Calu3 (cell line): ENCODE data around the gene ICAM2. TPM values are rescaled to one million over a fixed set of nuclear protein-coding genes. Genes with fewer than 3 reads are reported as not detected.

Experiments
- BruUV-seq: library from RNA; stranded (reverse); fragments of 400-500 nt; replicated peaks from 2 replicates; lab custom pipeline; 2021; lab: Mats Ljungman, UMichigan
- CTCF ChIA-PET: fragments of 300-600 bp; sonication (Branson Sonifier 250); formaldehyde crosslinking; loops from one replicate; lab custom pipeline; 2022; ENCODE audit warnings: antibody characterized with exemption; lab: Charles Lee
- DNase-seq: peaks from one replicate; pipeline ENCODE4 v3.0.0; 2022
- H3K27ac Mint-ChIP-seq: one replicate; pipeline ENCODE4 v1.8.0; 2022; ENCODE audit warnings: mixed read lengths; ENCODE audit not compliant: unreplicated experiment
- H3K27me3 Mint-ChIP-seq: one replicate; pipeline ENCODE4 v1.8.0; 2022; ENCODE audit warnings: mixed read lengths; ENCODE audit not compliant: unreplicated experiment
- H3K36me3 Mint-ChIP-seq: one replicate; pipeline ENCODE4 v1.8.0; 2022; ENCODE audit warnings: mild to moderate bottlenecking, moderate library complexity, mixed read lengths; ENCODE audit not compliant: insufficient read depth, unreplicated experiment
- H3K4me1 Mint-ChIP-seq: one replicate; pipeline ENCODE4 v1.8.0; 2022; ENCODE audit warnings: mild to moderate bottlenecking, low read depth, mixed read lengths; ENCODE audit not compliant: unreplicated experiment
- H3K4me3 Mint-ChIP-seq: one replicate; pipeline ENCODE4 v1.8.0; 2022; ENCODE audit warnings: mild to moderate bottlenecking, low read depth, moderate library complexity, mixed read lengths; ENCODE audit not compliant: unreplicated experiment
- H3K9me3 Mint-ChIP-seq: one replicate; pipeline ENCODE4 v1.8.0; 2022; ENCODE audit warnings: low read depth, mixed read lengths; ENCODE audit not compliant: unreplicated experiment
- intact Hi-C: fragments of 100-400 bp; cut with micrococcal nuclease; formaldehyde crosslinking; loops from one replicate; pipeline ENCODE4 v1.10.0; 2022; ENCODE audit not compliant: unreplicated experiment
- total RNA-seq: library from RNA; stranded (reverse); gene quantifications from 2 replicates; pipeline ENCODE4 v1.2.3, GENCODE V29; 2022
- TF ChIP-seq, protein P1 (sequence below): fragments of 200-600 bp; IDR thresholded peaks from one replicate; pipeline ENCODE4 v1.8.0; 2022; ENCODE audit warnings: antibody characterized with exemption; ENCODE audit not compliant: unreplicated experiment

Gene ICAM2
- total RNA-seq, 1 experiment from 2014 or later, result 4.4 TPM

DNA sequence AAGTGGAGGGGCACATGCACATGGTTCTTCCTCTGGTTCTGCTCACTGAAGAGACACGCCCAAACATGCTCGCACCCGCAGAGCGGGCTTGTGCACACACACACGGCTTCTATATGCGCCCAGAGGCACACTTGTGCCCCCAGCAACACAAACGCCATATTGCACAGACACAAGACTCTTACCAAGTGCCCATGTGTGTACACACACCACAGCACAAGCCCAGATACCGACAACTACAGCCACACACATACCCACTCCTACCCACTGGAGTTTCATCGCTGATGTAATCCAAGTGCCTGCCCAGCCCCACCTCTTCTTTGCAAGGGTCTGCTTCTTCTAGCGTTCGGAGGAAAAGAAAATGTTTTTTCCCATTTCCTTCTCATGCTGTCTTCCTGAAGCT lies 28.8 kb downstream of the ICAM2 start:
- H3K36me3 Mint-ChIP-seq, result no peaks in the 10 kb centered on the region
- no peaks in the 10 kb centered on the region for H3K9me3 Mint-ChIP-seq
- DNase-seq, result no peak
- H3K27me3 Mint-ChIP-seq, result peaks cover 71% of the 10 kb centered on the region
- no peak overlapping the region for H3K4me3 Mint-ChIP-seq
- TF ChIP-seq, protein P1, sequence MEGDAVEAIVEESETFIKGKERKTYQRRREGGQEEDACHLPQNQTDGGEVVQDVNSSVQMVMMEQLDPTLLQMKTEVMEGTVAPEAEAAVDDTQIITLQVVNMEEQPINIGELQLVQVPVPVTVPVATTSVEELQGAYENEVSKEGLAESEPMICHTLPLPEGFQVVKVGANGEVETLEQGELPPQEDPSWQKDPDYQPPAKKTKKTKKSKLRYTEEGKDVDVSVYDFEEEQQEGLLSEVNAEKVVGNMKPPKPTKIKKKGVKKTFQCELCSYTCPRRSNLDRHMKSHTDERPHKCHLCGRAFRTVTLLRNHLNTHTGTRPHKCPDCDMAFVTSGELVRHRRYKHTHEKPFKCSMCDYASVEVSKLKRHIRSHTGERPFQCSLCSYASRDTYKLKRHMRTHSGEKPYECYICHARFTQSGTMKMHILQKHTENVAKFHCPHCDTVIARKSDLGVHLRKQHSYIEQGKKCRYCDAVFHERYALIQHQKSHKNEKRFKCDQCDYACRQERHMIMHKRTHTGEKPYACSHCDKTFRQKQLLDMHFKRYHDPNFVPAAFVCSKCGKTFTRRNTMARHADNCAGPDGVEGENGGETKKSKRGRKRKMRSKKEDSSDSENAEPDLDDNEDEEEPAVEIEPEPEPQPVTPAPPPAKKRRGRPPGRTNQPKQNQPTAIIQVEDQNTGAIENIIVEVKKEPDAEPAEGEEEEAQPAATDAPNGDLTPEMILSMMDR, result no peak
- intact Hi-C loops, result no loop called here
- H3K27ac Mint-ChIP-seq, result no peak overlapping the region
- H3K4me1 Mint-ChIP-seq, result no peaks in the 10 kb centered on the region
- CTCF ChIA-PET, result no interaction called here
- no TSS peak for BruUV-seq

DNA sequence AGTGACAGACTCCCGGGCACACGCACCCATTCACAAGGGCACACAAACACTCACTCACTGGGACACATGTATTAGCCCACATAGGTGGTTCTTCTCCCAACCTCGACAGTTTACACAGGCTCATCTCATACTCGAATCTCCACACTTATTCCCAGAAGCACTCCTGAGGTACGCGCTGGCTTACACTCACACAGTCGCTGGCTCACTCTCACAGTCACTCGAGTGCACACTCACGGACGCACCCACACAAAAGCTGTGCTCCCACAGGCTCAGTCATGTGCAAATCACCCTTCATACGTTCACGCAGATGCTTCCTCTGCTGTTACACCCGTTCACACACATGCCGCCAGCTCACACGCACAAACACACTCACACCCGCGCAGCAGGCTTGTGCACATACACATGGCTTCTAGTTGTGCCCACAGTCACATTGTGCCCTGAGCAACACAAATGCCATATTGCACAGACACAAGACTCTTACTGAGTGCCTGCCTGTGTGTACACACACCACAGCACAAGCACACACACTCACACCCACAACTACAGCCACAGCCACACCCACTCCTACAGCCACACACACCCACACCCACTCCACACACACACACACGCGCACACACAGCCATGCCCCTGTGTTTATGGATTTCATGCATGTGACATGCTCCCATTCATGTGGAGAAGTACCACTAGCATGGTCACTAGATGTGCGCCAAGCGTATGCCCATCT lies 30.6 kb downstream of the ICAM2 start:
- TF ChIP-seq, protein P1, result no peak
- BruUV-seq, result no TSS peak
- Mint-ChIP-seq H3K27me3 (peaks cover 54% of the 10 kb centered on the region), H3K27ac (no peak overlapping the region), H3K36me3 (peaks cover 5% of the 10 kb centered on the region), H3K4me1 (no peaks in the 10 kb centered on the region), H3K4me3 (no peak overlapping the region), H3K9me3 (no peaks in the 10 kb centered on the region)
- DNase-seq, result no peak
- CTCF ChIA-PET, result interaction anchor here (1.0 kb wide), 1 partner anchor 39 kb away, joined by 3 read pairs; no protein-coding TSS in a partner anchor
- intact Hi-C loops, result no loop called here

DNA sequence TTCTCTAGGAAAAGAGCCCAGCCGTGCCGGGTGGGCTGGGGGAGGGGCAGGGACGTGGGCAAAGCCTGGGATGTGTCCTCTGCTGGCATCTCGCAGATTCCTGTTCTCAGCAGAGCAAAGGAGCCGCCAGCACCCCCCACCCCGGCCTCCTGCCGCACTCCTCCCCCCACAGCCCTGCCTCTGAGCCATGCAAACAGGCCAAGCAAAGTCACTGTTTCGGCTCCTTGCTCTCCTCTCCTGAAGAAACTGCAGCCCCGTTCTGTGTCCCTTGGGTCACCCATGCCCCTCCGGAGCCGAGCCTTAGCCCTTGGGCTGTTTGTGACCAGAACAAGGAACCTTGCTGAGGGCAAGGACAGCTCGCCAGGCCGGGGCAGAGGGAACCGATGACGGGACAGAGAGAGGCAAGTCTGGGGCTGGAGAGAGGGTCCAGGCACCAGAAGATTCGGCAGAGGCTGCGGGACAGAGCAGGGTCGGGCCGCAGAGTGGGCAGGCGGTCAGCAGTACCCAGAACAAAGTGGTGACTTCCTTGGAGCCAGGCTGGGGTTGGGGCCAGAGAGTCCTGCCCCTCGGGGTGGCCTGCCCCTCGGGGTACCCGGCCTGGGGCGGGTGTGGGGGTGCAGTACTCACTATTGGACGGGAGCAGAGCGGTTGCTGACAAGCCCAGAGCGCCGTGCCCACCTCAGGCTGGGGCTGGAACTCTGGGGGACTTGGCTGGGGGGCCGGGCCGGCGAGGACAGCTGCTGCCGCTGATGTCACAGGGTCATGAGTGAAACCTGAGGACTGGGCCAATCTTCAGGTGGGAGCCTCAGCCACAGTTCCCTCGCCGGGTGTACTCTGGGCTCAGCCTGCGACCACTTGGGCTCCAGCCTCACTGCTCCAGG lies 31.5 kb downstream of the ICAM2 start:
- Mint-ChIP-seq H3K36me3 (peaks cover 5% of the 10 kb centered on the region), H3K4me3 (no peak overlapping the region), H3K9me3 (no peaks in the 10 kb centered on the region), H3K27ac (no peak overlapping the region), H3K4me1 (no peaks in the 10 kb centered on the region), H3K27me3 (peaks cover 52% of the 10 kb centered on the region)
- CTCF ChIA-PET, result interaction anchor here (0.6 kb wide), 1 partner anchor 63 kb away, joined by 3 read pairs; no protein-coding TSS in a partner anchor
- TF ChIP-seq, protein P1, result no peak
- intact Hi-C loops, result no loop called here
- BruUV-seq, result no TSS peak
- DNase-seq, result no peak

DNA sequence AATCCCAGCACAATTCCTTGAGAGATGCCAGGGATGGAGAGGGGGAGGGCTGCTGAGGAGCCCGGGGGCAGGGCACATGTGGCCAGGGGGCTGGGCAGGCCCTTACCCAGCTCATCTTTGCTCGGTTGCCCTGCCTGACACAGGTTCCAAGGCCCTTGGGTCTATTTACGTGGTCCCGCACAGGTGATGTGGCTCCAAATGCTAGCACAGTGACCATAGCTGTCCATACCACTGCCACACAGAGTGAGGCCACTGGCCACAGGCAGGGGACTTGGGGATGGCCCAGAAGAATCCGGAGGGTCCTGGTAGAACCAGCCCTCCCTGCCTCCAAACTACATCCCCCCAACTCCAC lies 32.3 kb downstream of the ICAM2 start:
- no peaks in the 10 kb centered on the region for H3K4me1 Mint-ChIP-seq
- TF ChIP-seq, protein P1, result no peak
- H3K4me3 Mint-ChIP-seq, result no peak overlapping the region
- no peak for DNase-seq
- peaks cover 48% of the 10 kb centered on the region for H3K27me3 Mint-ChIP-seq
- no TSS peak for BruUV-seq
- intact Hi-C loops, result no loop called here
- H3K9me3 Mint-ChIP-seq, result no peaks in the 10 kb centered on the region
- CTCF ChIA-PET, result no interaction called here
- H3K27ac Mint-ChIP-seq, result no peak overlapping the region
- H3K36me3 Mint-ChIP-seq, result peaks cover 5% of the 10 kb centered on the region
